ENCODE measurements around the gene PLPP1. TPM values are rescaled to one million over a fixed set of nuclear protein-coding genes. Genes with fewer than 3 reads are reported as not detected.

The PLPP1 gene
- polyA plus RNA-seq, 3 donors = 0.87 to 1.5 (median 0.98) TPM

- Histone ChIP-seq H3K79me2 (ENCODE audit: insufficient read depth, low read length) (no peaks in the 10 kb centered on the region), H3K27me3 (ENCODE audit: control insufficient read depth in 2 of 2, insufficient read depth in 2 of 2, low read length in 2 of 2) (no peaks in the 10 kb centered on the region), H3K4me2 (replicated peaks; ENCODE audit: extremely low read depth, low read length, poor library complexity, severe bottlenecking) (no peak overlapping the region), H3K9me3 (replicated peaks in 1 of 2; ENCODE audit: control insufficient read depth in 1 of 2, insufficient read depth in 1 of 2, low read length in 2 of 2) (no peaks in the 10 kb centered on the region), H3K4me3 (replicated peaks in 1 of 3; ENCODE audit: low read depth in 2 of 3, low read length in 3 of 3) (no peak overlapping the region), H3K4me1 (ENCODE audit: control insufficient read depth in 1 of 2, insufficient read depth in 2 of 2, low read length in 2 of 2) (no peaks in the 10 kb centered on the region), H3K27ac (ENCODE audit: low read depth in 1 of 2, low read length in 2 of 2) (no peak overlapping the region), H3K9ac (ENCODE audit: insufficient read depth, low read length, poor library complexity, severe bottlenecking) (no peak overlapping the region), H3K36me3 (replicated peaks in 1 of 2; ENCODE audit: control insufficient read depth in 1 of 2, insufficient read depth in 2 of 2, low read length in 2 of 2) (no peaks in the 10 kb centered on the region), H4K20me1 (ENCODE audit: insufficient read depth, low read length) (no peaks in the 10 kb centered on the region), H2AFZ (ENCODE audit: insufficient read depth, low read depth, low read length, poor library complexity, severe bottlenecking) (no peak overlapping the region)
- H3K27me3 Mint-ChIP-seq (ENCODE audit: low read depth in 3 of 3) = peaks cover 0 to 2% (median under 1%) of the 10 kb centered on the region in 3 donors
- no CpG with 5 or more reads among the region's 1 CpG for WGBS (ENCODE audit: insufficient coverage)
- no peaks in the 10 kb centered on the region for H3K36me3 Mint-ChIP-seq
- no peaks in the 10 kb centered on the region for H3K9me3 Mint-ChIP-seq
- intact Hi-C loops (cut with micrococcal nuclease) = no loop called here
- no peaks in the 10 kb centered on the region for H3K4me1 Mint-ChIP-seq
- H3K4me3 Mint-ChIP-seq = no peak overlapping the region
- no peak overlapping the region for H3K27ac Mint-ChIP-seq
- TF ChIP-seq, protein P1, sequence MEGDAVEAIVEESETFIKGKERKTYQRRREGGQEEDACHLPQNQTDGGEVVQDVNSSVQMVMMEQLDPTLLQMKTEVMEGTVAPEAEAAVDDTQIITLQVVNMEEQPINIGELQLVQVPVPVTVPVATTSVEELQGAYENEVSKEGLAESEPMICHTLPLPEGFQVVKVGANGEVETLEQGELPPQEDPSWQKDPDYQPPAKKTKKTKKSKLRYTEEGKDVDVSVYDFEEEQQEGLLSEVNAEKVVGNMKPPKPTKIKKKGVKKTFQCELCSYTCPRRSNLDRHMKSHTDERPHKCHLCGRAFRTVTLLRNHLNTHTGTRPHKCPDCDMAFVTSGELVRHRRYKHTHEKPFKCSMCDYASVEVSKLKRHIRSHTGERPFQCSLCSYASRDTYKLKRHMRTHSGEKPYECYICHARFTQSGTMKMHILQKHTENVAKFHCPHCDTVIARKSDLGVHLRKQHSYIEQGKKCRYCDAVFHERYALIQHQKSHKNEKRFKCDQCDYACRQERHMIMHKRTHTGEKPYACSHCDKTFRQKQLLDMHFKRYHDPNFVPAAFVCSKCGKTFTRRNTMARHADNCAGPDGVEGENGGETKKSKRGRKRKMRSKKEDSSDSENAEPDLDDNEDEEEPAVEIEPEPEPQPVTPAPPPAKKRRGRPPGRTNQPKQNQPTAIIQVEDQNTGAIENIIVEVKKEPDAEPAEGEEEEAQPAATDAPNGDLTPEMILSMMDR (IDR thresholded peaks at IDR 0.05) = no peak
- DNase-seq = no peak
Measured at GRCh38 chr5:55495216-55495615, 39.5 kb downstream of the PLPP1 start.

DNA sequence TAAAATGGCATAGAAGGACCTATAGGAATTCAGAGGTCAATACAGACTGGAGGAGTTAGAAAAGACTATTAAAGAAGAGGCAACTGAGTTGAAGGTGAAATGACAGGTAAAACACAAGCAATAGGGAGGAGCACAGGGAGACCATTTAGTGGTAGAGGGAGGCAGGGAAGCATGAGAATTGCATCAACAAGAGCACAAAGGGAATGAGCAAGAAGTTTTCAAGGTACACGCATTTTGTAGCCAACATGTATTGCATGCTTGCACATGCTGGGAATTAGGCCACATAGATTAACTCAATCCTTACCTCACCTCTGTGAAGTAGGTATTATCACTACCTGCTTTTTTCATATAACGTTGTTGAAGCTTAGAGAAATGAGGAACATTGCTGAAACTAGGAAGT is 42.3 kb downstream of the PLPP1 start:
- DNase-seq = no peak
- H3K4me2 ChIP-seq (replicated peaks; ENCODE audit: extremely low read depth, low read length, poor library complexity, severe bottlenecking) = no peak overlapping the region
- Mint-ChIP-seq H3K4me3 (no peak overlapping the region), H3K4me1 (no peaks in the 10 kb centered on the region), H3K27ac (no peak overlapping the region), H3K9me3 (no peaks in the 10 kb centered on the region), H3K36me3 (no peaks in the 10 kb centered on the region), H3K27me3 (ENCODE audit: low read depth in 3 of 3) (peaks cover 0 to 2% (median 2%) of the 10 kb centered on the region in 3 donors)
- no peak overlapping the region for H3K9ac ChIP-seq (ENCODE audit: insufficient read depth, low read length, poor library complexity, severe bottlenecking)
- H3K4me3 ChIP-seq (replicated peaks in 1 of 3; ENCODE audit: low read depth in 2 of 3, low read length in 3 of 3) = no peak overlapping the region
- intact Hi-C loops (cut with micrococcal nuclease) = no loop called here
- H2AFZ ChIP-seq (ENCODE audit: insufficient read depth, low read depth, low read length, poor library complexity, severe bottlenecking) = no peak overlapping the region
- no peaks in the 10 kb centered on the region for H3K4me1 ChIP-seq (ENCODE audit: control insufficient read depth in 1 of 2, insufficient read depth in 2 of 2, low read length in 2 of 2)
- no peaks in the 10 kb centered on the region for H3K79me2 ChIP-seq (ENCODE audit: insufficient read depth, low read length)
- H3K36me3 ChIP-seq (replicated peaks in 1 of 2; ENCODE audit: control insufficient read depth in 1 of 2, insufficient read depth in 2 of 2, low read length in 2 of 2) = no peaks in the 10 kb centered on the region
- TF ChIP-seq, protein P1 (IDR thresholded peaks at IDR 0.05) = no peak
- no peaks in the 10 kb centered on the region for H4K20me1 ChIP-seq (ENCODE audit: insufficient read depth, low read length)
- no peak overlapping the region for H3K27ac ChIP-seq (ENCODE audit: low read depth in 1 of 2, low read length in 2 of 2)
- no CpG with 5 or more reads among the region's 2 CpGs for WGBS (ENCODE audit: insufficient coverage)
- H3K9me3 ChIP-seq (replicated peaks in 1 of 2; ENCODE audit: control insufficient read depth in 1 of 2, insufficient read depth in 1 of 2, low read length in 2 of 2) = no peaks in the 10 kb centered on the region
- H3K27me3 ChIP-seq (ENCODE audit: control insufficient read depth in 2 of 2, insufficient read depth in 2 of 2, low read length in 2 of 2) = no peaks in the 10 kb centered on the region
